SH-SY5Y (cell line): Measurements from ENCODE around the gene VIPR2.

Experiments
- GATA2 ChIP-seq: IDR thresholded peaks from 2 replicates; pipeline ENCODE4 v1.6.1; 2011; ENCODE audit warnings: mild to moderate bottlenecking, low read depth, low read length
- GATA3 ChIP-seq: IDR thresholded peaks from 2 replicates; pipeline ENCODE4 v1.6.1; 2011; ENCODE audit warnings: low read depth, mild to moderate bottlenecking, low read length, moderate library complexity

- TF ChIP-seq GATA3 (no peak), GATA2 (no peak)
These were observed 48.2 kb upstream of the VIPR2 start for GRCh38 chr7:159192725-159193453.
